ENCODE measurements around the gene FBXL12. TPM values are rescaled to one million over a fixed set of nuclear protein-coding genes. Genes with fewer than 3 reads are reported as not detected.

Gene FBXL12
- total RNA-seq, 3 donors from 2014 or later = 18.7 to 27.1 (median 19.7) TPM

DNA sequence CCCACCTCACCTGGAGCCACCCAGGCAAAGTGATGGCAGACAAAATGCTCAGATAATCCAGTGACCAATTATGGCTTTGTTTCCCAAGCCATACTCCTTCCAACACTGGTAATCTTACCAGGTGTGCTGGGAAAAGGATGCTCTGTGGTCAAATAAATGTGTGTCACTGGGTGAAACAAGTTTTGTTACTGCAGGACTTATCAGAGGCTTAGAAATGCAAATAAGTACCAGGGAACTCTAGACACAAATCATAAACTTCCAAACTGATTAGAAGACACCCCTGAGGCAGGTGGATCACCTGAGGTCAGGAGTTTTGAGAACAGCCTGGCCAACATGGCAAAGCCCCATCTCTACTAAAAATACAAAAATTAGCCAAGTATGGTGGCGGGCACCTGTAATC is 42.6 kb upstream of the FBXL12 start:
- no peaks in the 10 kb centered on the region for H3K9me3 ChIP-seq
- H3K4me3 ChIP-seq = no peak overlapping the region
- TF ChIP-seq POLR2A (IDR thresholded peaks at IDR 0.05) (no peak), POLR2AphosphoS5 (IDR thresholded peaks at IDR 0.05) (no peak)
- TF ChIP-seq, protein P1, sequence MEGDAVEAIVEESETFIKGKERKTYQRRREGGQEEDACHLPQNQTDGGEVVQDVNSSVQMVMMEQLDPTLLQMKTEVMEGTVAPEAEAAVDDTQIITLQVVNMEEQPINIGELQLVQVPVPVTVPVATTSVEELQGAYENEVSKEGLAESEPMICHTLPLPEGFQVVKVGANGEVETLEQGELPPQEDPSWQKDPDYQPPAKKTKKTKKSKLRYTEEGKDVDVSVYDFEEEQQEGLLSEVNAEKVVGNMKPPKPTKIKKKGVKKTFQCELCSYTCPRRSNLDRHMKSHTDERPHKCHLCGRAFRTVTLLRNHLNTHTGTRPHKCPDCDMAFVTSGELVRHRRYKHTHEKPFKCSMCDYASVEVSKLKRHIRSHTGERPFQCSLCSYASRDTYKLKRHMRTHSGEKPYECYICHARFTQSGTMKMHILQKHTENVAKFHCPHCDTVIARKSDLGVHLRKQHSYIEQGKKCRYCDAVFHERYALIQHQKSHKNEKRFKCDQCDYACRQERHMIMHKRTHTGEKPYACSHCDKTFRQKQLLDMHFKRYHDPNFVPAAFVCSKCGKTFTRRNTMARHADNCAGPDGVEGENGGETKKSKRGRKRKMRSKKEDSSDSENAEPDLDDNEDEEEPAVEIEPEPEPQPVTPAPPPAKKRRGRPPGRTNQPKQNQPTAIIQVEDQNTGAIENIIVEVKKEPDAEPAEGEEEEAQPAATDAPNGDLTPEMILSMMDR (IDR thresholded peaks at IDR 0.05) = no peak
- no peaks in the 10 kb centered on the region for H3K27me3 ChIP-seq
- no peak overlapping the region for H3K27ac ChIP-seq
- H3K36me3 ChIP-seq = no peaks in the 10 kb centered on the region
- H3K4me1 ChIP-seq = no peaks in the 10 kb centered on the region
- intact Hi-C loops (cut with DNase I; ENCODE audit: low total_unique reads) = no loop called here
- no peak for DNase-seq (ENCODE audit: low spot score in 2 of 2)

DNA sequence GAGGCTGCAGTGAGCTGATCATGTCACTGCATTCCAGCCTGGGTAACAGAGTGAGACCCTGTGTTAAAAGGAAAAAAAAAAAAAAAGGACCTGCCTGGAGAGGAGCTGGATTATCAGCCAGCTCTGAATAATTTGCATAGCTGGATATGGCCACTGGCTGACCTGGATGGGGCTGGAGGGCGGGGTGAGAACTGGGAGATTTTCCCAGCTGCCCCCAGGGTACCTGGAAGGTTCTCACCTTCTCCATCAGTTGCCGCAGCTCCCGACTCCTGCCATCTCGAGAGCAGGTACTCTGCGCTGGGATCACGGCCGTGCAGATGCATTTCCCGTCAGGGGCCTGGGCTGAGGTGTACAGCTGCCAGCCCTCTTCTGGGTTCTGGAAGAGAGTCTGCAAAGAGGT is 41.5 kb upstream of the FBXL12 start:
- no peak overlapping the region for H3K4me3 ChIP-seq
- no peak overlapping the region for H3K27ac ChIP-seq
- DNase-seq (ENCODE audit: low spot score in 2 of 2) = no peak
- no peaks in the 10 kb centered on the region for H3K9me3 ChIP-seq
- H3K4me1 ChIP-seq = no peaks in the 10 kb centered on the region
- intact Hi-C loops (cut with DNase I; ENCODE audit: low total_unique reads) = no loop called here
- H3K27me3 ChIP-seq = no peaks in the 10 kb centered on the region
- TF ChIP-seq POLR2AphosphoS5 (IDR thresholded peaks at IDR 0.05) = no peak
- TF ChIP-seq, protein P1 (IDR thresholded peaks at IDR 0.05) = no peak
- no peak for TF ChIP-seq POLR2A (IDR thresholded peaks at IDR 0.05)
- no peaks in the 10 kb centered on the region for H3K36me3 ChIP-seq

DNA sequence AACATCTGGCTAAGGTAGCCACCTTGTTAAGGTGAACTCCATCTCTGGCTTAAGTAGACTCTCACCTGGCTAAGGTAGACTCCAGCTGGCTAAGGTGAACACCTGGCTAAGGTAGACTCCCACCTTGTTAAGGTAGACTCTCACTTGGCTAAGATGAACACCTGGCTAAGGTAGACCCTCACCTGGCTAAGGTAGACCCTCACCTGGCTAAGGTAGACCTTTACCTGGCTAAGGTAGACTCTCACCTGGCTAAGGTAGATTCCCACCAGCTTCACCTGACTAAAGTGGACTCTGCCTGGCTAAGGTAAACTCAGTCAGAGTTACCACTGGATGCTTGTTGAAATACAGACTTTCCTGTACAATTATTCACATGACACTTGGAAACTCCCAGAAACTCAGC is 39.9 kb upstream of the FBXL12 start:
- Histone ChIP-seq H3K27ac (no peak overlapping the region), H3K36me3 (no peaks in the 10 kb centered on the region), H3K9me3 (no peaks in the 10 kb centered on the region), H3K4me3 (no peak overlapping the region), H3K27me3 (no peaks in the 10 kb centered on the region), H3K4me1 (no peaks in the 10 kb centered on the region)
- no peak for DNase-seq (ENCODE audit: low spot score in 2 of 2)
- no peak for TF ChIP-seq POLR2A (IDR thresholded peaks at IDR 0.05)
- TF ChIP-seq, protein P1 (IDR thresholded peaks at IDR 0.05) = no peak
- TF ChIP-seq POLR2AphosphoS5 (IDR thresholded peaks at IDR 0.05) = no peak
- intact Hi-C loops (cut with DNase I; ENCODE audit: low total_unique reads) = no loop called here

DNA sequence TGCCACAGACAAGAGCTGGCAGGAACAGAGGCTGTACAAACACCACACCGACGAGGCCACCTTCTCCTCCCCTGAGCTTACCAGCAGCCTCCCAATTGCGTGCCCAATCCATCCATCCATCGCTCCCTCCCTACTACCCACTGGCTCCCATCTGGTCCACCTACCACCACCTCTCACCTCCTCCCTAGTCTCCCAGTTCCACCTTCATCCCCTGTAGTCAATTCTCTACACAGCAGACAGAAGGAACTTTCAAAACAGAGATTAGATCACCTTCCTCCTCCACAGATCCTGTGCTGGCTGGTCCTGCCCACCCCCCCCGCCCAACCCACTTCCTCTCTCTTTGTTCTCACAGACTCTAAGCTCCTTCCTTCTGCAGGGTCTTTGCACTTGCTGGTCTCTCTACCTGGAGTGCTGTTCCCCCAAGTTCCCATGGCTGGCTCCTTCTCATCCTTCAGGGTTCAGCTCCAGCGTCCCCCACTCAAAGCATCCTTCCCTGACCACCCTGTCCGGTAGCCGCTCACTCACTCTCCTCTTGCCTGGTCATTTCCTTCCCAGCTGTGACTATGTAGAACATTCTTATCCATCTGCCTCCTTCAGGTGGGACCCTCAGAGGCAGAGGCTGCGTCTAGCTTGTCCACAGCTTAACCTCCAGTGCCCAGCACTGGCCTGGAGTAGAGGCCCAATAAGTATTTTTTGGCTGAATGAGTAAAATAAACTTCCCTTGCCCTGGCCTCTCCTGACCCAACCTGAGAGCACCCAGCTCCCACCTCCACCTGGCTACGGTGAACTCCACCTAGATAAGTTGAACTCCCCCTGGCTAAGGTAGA is 39.3 kb upstream of the FBXL12 start:
- Histone ChIP-seq H3K4me1 (no peaks in the 10 kb centered on the region), H3K36me3 (no peaks in the 10 kb centered on the region), H3K27me3 (no peaks in the 10 kb centered on the region), H3K4me3 (no peak overlapping the region), H3K27ac (no peak overlapping the region), H3K9me3 (no peaks in the 10 kb centered on the region)
- no peak for DNase-seq (ENCODE audit: low spot score in 2 of 2)
- TF ChIP-seq, protein P1 (IDR thresholded peaks at IDR 0.05) = no peak
- TF ChIP-seq POLR2A (IDR thresholded peaks at IDR 0.05) (no peak), POLR2AphosphoS5 (IDR thresholded peaks at IDR 0.05) (no peak)
- intact Hi-C loops (cut with DNase I; ENCODE audit: low total_unique reads) = no loop called here

DNA sequence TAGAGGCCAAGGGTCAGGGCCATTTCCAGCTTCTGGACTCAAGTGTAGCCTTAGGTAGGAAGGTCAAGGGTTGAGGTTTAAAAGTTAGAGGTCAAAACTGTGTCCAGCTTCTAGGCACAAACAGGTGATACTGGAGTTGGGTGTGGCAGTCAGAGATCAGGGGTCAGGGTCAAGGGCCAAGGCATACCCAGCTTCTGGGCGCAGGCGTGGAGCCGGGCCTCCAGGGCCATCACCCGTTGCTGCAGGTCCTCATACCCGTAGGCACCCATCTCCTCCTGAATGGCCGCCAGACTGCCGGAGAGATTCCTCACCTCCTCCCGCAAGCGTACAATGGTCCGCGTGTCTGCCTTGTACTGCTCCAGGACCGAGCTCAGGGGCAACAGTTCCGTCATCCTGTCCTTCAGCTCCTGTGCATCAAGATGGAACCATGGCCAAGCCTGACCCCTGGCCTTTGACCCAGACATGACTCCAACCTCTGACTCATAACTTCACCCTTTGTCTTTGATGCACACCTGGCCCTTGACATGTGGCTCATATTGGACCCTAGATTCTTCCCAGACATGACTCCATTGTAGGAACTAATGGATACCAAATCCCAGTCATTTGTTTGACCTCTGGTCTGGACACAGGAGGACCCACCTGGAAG is 38.3 kb upstream of the FBXL12 start:
- Histone ChIP-seq H3K9me3 (no peaks in the 10 kb centered on the region), H3K27me3 (no peaks in the 10 kb centered on the region), H3K27ac (no peak overlapping the region), H3K4me1 (no peaks in the 10 kb centered on the region), H3K36me3 (no peaks in the 10 kb centered on the region), H3K4me3 (no peak overlapping the region)
- TF ChIP-seq POLR2AphosphoS5 (IDR thresholded peaks at IDR 0.05) (no peak), POLR2A (IDR thresholded peaks at IDR 0.05) (no peak)
- TF ChIP-seq, protein P1 (IDR thresholded peaks at IDR 0.05) = no peak
- intact Hi-C loops (cut with DNase I; ENCODE audit: low total_unique reads) = no loop called here
- no peak for DNase-seq (ENCODE audit: low spot score in 2 of 2)
